Stimulated activated CD4-positive, alpha-beta T cell treated with anti-CD3 and anti-CD28 coated beads, Interleukin-1b, Interleukin-23, amount 100 ng/mL, for 4 hours (primary cell): ENCODE data around the gene TMEM271.
"Not testable (repeated sequence)": the region's sequence is repeated elsewhere in the genome, so short reads cannot be mapped to it uniquely, and the experiment has no call there.

Source experiments
- DNase-seq, 2 donors: peaks; one replicate each; pipeline ENCODE4 v3.0.0-alpha.2; 2020; ENCODE audit warnings: low read depth in 2 of 2

TMEM271 gene

GRCh38 chr4:609400-610050 is 33.4 kb upstream of the TMEM271 start:
- DNase-seq = no peak

DNA sequence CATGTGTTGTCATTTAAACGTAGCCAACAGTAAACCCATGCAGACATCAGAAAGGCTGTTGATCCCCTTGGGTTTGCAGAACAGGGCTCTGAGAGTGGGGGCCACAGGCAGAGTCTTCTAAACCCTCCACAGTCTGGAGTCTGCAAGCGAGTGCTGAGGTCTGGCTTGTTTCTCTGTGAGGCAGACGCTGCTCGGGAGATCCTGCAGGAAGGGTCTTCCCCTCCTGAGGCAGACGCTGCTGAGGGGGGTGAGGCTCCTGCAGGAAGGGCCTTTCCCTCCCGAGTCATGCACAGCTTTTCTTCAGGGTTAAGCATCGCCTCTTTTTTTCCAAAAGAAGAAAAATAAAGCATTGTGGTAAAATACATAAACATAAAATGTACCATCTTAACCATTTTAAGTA is 32.1 kb upstream of the TMEM271 start:
- no peak for DNase-seq

DNA sequence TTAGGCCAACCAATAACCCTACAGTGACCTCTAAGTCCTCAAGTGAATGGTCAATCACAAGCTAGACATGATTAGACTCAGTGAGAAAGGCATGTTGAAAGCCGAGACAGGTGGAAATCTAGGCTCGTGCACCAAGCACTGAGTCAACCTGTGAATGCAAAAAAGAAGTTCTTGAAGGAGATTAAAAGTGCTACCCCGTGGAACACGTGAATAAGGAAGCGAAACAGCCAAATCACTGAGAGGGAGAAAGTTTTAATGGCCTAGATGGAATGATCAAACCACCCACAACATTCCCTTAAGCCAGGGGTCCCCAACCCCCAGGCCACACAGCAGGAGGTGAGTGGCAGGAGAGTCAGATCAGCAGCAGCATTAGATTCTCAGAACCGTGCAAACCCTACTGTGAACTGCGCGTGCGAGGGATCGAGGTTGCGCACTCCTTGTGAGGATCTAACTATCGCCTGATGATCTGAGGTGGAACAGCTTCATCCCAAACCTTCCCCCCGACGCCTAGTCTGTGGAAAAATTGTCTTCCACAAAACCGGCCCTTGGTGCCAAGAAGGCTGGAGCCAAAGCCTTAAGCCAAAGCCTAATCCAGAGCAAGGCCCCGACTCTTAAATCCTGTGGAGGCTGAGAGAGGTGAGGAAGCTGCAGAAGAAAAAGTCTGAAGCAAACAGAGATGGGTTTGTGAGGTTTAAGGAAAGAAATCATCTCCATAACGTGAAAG is 29.8 kb upstream of the TMEM271 start:
- no peak for DNase-seq

GRCh38 chr4:604131-604530 is 28.0 kb upstream of the TMEM271 start:
- peak in 1 of 2 donors; percentile 8 for DNase-seq

DNA sequence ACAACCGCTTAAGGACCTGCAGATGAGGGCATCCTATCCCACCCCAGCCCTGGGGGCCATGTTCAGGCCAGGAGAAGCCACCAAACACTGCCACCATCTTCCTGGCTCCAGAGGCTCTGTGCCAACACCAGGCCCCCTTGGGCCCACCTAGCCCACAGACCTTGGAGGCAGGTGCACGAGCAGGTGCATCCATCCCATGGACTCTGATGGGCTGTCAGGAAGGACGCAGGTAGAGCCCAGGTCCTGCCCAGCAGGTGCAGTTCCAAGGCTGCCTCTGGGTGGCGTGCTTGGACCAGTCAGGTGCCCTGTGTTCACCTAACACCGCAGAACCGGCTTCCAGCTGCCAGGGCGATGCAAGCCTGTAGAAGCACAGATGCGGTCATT is 26.5 kb upstream of the TMEM271 start:
- DNase-seq = peak; percentile 31 to 57

- no peak for DNase-seq
These were observed 25.8 kb upstream of the TMEM271 start for GRCh38 chr4:601612-602558.

GRCh38 chr4:600850-601515 is 24.9 kb upstream of the TMEM271 start:
- DNase-seq = peak in 1 of 2 donors; percentile 14

DNA sequence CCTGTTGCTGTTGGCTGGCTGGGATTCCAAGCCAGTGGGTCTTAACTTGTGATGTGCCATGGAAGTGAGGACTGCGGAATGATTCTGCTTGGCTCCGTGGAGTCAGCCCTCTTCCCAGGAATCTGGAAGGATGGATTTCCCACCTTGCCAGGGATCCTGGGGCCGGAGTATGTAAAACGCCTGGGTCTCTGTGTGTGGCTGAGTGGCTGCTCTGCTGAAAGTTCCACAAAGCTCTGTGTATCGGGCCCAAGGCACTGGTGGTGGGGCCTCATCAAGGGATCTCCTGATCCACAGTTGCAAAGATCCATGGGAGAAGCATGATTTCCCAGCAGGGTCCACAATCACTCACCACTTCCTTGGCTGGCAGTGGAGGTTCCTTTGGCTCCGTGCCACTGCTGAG is 24.1 kb upstream of the TMEM271 start:
- DNase-seq = no peak

GRCh38 chr4:598925-599324 is 22.8 kb upstream of the TMEM271 start:
- DNase-seq = no peak

DNA sequence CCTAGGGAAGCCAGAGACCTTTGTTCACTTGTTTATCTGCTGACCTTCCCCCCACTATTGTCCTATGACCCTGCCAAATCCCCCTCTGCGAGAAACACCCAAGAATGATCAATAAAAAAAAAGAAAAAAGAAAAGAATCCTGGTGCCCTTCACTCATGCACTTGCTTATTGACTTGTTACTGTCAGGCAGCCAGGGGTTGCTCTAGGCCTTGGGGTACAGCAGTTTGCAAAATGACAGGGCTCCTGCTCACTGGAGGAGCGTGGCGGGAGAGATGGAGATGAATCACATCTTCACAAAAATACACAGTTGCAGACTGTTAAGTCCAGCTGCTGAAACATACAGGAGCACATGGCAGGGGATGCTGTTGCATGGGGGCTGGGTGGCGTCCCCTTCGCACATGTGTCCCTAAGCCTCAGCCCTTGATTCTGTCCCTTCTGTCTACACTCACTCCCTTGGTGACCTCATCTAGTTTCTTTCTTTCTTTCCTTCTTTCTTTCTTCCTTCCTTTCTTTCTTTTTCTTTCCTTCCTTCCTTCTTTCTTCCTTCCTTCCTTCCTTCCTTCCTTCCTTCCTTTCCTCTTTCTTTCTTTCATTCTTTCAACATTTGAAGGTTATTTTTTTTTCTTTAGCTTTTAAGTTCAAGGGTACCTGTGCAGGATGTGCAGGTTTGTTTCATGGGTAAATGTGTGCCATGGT is 16.9 kb upstream of the TMEM271 start:
- DNase-seq = no peak

GRCh38 chr4:592178-592577 is 16.1 kb upstream of the TMEM271 start:
- DNase-seq = not testable (repeated sequence)

DNA sequence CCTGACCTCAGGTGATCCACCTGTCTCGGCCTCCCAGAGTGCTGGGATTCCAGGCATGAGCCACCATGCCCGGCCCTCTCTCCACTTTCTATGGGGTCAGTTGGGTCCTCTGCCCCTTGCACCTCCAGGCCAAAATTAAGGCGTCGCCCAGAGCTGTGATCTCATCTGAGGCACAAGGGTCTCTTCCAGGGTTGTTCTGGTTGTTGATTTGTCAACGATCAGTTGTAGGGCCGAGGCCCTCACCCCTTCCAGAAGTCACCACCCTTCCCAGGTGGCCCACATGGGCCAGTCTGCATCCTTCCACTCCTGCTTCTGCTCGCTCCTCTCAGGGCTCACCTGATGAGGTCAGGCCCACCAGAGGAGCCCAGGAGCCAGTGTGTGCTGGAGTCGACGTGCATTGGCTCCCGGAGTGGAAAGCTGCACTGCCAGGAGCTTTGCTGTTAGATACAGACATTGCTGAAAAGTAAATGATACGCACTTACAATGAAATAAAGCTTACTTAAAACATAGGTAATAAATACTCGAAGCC is 14.3 kb upstream of the TMEM271 start:
- DNase-seq = no peak

GRCh38 chr4:589219-589963 is 13.3 kb upstream of the TMEM271 start:
- no peak for DNase-seq

DNA sequence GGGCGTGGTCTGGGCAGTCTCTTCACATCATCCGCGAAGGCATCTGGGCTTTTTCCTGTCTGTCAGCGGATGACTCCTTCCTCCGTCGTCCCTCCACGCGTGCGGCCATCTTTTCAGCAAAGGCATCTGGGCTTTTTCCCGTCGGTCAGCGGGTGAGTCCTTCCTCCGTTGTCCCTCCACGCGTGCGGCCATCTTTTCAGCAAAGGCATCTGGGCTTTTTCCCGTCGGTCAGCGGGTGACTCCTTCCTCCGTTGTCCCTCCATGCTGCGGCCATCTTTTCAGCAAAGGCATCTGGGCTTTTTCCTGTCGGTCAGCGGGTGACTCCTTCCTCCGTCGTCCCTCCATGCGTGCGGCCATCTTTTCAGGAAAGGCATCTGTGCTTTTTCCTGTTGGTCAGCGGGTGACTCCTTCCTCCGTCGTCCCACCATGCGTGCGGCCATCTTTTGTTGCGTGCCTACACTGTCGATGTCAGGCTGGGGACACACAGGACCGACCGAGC is 12.3 kb upstream of the TMEM271 start:
- DNase-seq = no peak

GRCh38 chr4:587671-588350 is 11.7 kb upstream of the TMEM271 start:
- no peak for DNase-seq

GRCh38 chr4:583820-584219 is 7.7 kb upstream of the TMEM271 start:
- DNase-seq = no peak

DNA sequence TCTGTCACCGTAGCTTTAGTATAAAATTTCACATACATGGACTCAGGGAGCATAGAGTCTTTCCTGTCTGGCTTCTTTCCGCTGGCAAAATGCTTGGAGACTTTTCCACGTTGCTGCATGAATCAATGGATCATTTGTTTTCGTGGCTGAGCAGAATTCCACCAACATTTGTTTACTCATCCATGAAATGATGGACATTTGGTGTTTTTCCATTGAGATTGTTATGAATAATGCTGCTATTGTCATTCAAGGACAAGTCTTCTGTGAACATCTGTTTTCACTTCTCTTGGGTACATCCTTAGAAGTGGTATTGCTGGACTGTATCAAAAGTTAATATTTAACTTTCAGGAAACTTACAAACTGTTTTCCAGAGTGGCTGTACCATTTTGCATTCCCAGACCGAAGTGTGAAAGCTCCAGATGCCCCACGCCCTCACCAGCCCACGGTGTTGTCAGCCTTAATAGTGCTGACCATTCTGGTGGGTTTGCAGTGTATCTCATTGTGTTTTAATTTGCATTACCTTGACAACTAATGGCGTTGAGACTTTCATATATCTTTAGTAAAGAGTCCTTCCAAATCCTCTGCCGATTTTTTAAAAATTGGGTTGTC is 5.8 kb upstream of the TMEM271 start:
- DNase-seq = no peak

GRCh38 chr4:581181-581580 is 5.1 kb upstream of the TMEM271 start:
- no peak for DNase-seq

GRCh38 chr4:579543-580175 is 3.6 kb upstream of the TMEM271 start:
- DNase-seq = no peak
